Body of pancreas (tissue), 4 donors: Measurements from ENCODE around the gene FKRP. TPM values are rescaled to one million over a fixed set of nuclear protein-coding genes. Genes with fewer than 3 reads are reported as not detected.
A peak's percentile ranks its signal among the peaks of the same experiment; 100 is the strongest.

Experiments used
- ATAC-seq: fragments of 150-250 bp; one replicate; pipeline ENCODE4 v1.9.1; 2016
- DNase-seq, 4 donors: peaks; one replicate each; pipeline ENCODE4 v3.0.0-alpha.2; 2019
- H3K27ac ChIP-seq, 4 donors: fragments of 200-600 bp; sonication (generic); 1 replicate in 3 of 4; 2 replicates in 1 of 4; pipeline versions ENCODE4 v1.5.1 to v1.6.1; 2016 to 2019; ENCODE audit warnings: mild to moderate bottlenecking in 1 of 4, mixed read lengths in 1 of 4, moderate library complexity in 1 of 4
- H3K27me3 ChIP-seq, 2 donors: fragments of 200-600 bp; sonication (generic); one replicate each; pipeline ENCODE4 v1.6.0; 2016; ENCODE audit warnings: mild to moderate bottlenecking in 1 of 2
- H3K36me3 ChIP-seq, 2 donors: fragments of 200-600 bp; sonication (generic); replicated peaks in 1 of 2; 2 replicates each; pipeline ENCODE4 v1.5.1; 2016; ENCODE audit warnings: low read depth in 2 of 2; ENCODE audit not compliant: insufficient read depth in 1 of 2
- H3K4me1 ChIP-seq: fragments of 200-600 bp; sonication (generic); one replicate; pipeline ENCODE4 v1.6.0; 2016
- H3K4me3 ChIP-seq, 2 donors: fragments of 200-600 bp; sonication (generic); 1 replicate in 1 of 2; 2 replicates in 1 of 2; pipeline ENCODE4 v1.5.1; 2016 to 2019
- H3K9me3 ChIP-seq, 3 donors: fragments of 200-600 bp; sonication (generic); 1 replicate in 2 of 3; 2 replicates in 1 of 3; pipeline ENCODE4 v1.5.1; 2016
- CTCF ChIP-seq, 7 experiments: fragments of 450-650 bp in 4 of 7; fragments of 200-600 bp in 3 of 7; sonication (generic) in 3 of 7; IDR thresholded peaks; one replicate each; pipeline ENCODE4 v1.5.1; 2016 to 2019; ENCODE audit warnings: antibody characterized with exemption in 7 of 7
- POLR2A ChIP-seq, 3 donors: fragments of 450-650 bp; IDR thresholded peaks; one replicate each; pipeline ENCODE4 v1.6.1; 2016; ENCODE audit warnings: antibody characterized with exemption in 3 of 3, mild to moderate bottlenecking in 2 of 3
- WGBS, 2 donors: methylation state at CpG; one replicate each; pipeline ENCODE4 v1.1.5; 2017; 5-methylcytosine and 5-hydroxymethylcytosine counted together
- intact Hi-C: fragments of 100-400 bp; cut with DNase I; formaldehyde crosslinking; loops from one replicate; pipeline ENCODE4 v1.15.1; 2023
- total RNA-seq, 2 donors: library from RNA; depleted of rRNA; stranded (reverse); fragments of >200 nt; gene quantifications; one replicate each; pipeline ENCODE4 v1.1.0, GENCODE V29; 2016

The FKRP gene
- total RNA-seq, 2 donors from 2014 or later = 8.8 to 13.2 TPM

GRCh38 chr19:46753420-46754155, 7.7 kb downstream of the FKRP start:
- peak; percentile 54 for ATAC-seq
- TF ChIP-seq CTCF (IDR thresholded peaks at IDR 0.05) = peak; percentile 16 to 56 (median 47)
- no peak for TF ChIP-seq POLR2A (IDR thresholded peaks at IDR 0.05)
- H3K4me1 ChIP-seq = peaks cover 5% of the 10 kb centered on the region
- H3K27me3 ChIP-seq = no peaks in the 10 kb centered on the region
- H3K36me3 ChIP-seq = no peaks in the 10 kb centered on the region
- no peak overlapping the region for H3K4me3 ChIP-seq
- no peak overlapping the region for H3K27ac ChIP-seq
- H3K9me3 ChIP-seq = no peaks in the 10 kb centered on the region
- peak; percentile 71 to 87 (median 78) for DNase-seq
- WGBS, 2 donors = 11 to 19% methylated on average over 4 of the region's 4 CpGs
- intact Hi-C loops = loop anchor here (10.0 kb wide), 1 partner anchor 241 kb away; no protein-coding TSS in a partner anchor

DNA sequence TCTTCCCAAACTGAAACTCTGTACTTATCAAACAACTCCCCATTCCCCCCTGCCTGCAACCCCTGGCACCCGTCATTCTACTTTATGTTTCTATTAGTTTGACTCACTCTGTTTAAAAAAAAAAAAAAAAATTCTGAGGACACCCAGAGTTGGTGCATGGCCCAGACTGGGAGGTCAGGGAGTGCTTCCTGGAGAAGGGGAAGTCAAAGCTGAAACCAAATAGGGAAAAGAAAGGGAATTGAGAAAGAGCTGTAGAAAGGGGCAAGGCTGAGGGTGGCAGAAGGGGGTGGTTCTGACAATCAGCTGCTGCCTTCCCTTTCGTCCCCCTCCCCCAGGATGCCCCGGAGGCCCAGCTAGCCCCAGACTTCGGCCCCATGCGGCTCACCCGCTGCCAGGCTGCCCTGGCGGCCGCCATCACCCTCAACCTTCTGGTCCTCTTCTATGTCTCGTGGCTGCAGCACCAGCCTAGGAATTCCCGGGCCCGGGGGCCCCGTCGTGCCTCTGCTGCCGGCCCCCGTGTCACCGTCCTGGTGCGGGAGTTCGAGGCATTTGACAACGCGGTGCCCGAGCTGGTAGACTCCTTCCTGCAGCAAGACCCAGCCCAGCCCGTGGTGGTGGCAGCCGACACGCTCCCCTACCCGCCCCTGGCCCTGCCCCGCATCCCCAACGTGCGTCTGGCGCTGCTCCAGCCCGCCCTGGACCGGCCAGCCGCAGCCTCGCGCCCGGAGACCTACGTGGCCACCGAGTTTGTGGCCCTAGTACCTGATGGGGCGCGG, 9.4 kb downstream of the FKRP start:
- DNase-seq (no peak), ATAC-seq (no peak)
- Histone ChIP-seq H3K9me3 (no peaks in the 10 kb centered on the region), H3K4me1 (peaks cover 5% of the 10 kb centered on the region), H3K4me3 (no peak overlapping the region), H3K27ac (no peak overlapping the region), H3K36me3 (no peaks in the 10 kb centered on the region), H3K27me3 (no peaks in the 10 kb centered on the region)
- intact Hi-C loops = loop anchor here (5.0 to 10.0 kb wide), 2 partner anchors 87 to 240 kb away; no protein-coding TSS in a partner anchor
- TF ChIP-seq CTCF (IDR thresholded peaks at IDR 0.05) = no peak
- no peak for TF ChIP-seq POLR2A (IDR thresholded peaks at IDR 0.05)
- WGBS, 2 donors = 83 to 88% methylated on average over 10 to 23 of the region's 39 CpGs

GRCh38 chr19:46755853-46756543, 10.1 kb downstream of the FKRP start:
- intact Hi-C loops = loop anchor here (5.0 to 10.0 kb wide), 2 partner anchors 86 to 239 kb away; no protein-coding TSS in a partner anchor
- TF ChIP-seq POLR2A (IDR thresholded peaks at IDR 0.05) (no peak), CTCF (IDR thresholded peaks at IDR 0.05) (no peak)
- ATAC-seq (no peak), DNase-seq (no peak)
- 93 to 95% methylated on average over 55 to 75 of the region's 86 CpGs for WGBS, 2 donors
- Histone ChIP-seq H3K9me3 (no peaks in the 10 kb centered on the region), H3K27me3 (no peaks in the 10 kb centered on the region), H3K36me3 (no peaks in the 10 kb centered on the region), H3K4me3 (no peak overlapping the region), H3K27ac (no peak overlapping the region), H3K4me1 (peaks cover 6% of the 10 kb centered on the region)

GRCh38 chr19:46756544-46756888, 10.7 kb downstream of the FKRP start:
- peaks cover 11% of the 10 kb centered on the region for H3K4me1 ChIP-seq
- no peak for TF ChIP-seq CTCF (IDR thresholded peaks at IDR 0.05)
- TF ChIP-seq POLR2A (IDR thresholded peaks at IDR 0.05) = no peak
- DNase-seq (no peak), ATAC-seq (no peak)
- H3K27me3 ChIP-seq = no peaks in the 10 kb centered on the region
- WGBS, 2 donors = 84% methylated on average over 10 to 30 of the region's 30 CpGs
- intact Hi-C loops = loop anchor here (5.0 to 10.0 kb wide), 2 partner anchors 86 to 238 kb away; no protein-coding TSS in a partner anchor
- H3K27ac ChIP-seq = no peak overlapping the region
- no peaks in the 10 kb centered on the region for H3K36me3 ChIP-seq
- no peak overlapping the region for H3K4me3 ChIP-seq
- no peaks in the 10 kb centered on the region for H3K9me3 ChIP-seq
